ENCODE results near the gene DOLPP1. TPM values are rescaled to one million over a fixed set of nuclear protein-coding genes. Genes with fewer than 3 reads are reported as not detected.

The DOLPP1 gene
- total and polyA plus RNA-seq, 4 donors, result 14.9 to 31.4 (median 20.5) TPM

DNA sequence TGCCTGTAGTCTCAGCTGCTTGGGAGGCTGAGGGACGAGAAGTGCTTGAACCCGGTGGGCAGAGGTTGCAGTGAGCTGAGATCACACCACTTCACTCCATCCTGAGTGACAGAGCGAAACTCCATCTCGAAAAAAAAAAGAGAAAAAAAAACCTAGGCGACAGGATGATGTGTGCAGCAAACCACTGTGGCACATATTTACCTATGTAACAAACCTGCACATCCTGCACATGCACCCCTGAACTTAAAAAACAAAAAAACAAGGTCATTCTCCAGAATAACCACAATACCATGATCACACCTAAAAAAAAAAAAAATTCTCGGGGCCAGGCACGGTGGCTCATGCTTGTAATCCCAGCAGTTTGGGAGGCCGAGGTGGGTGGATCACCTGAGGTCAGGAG is 7.5 kb upstream of the DOLPP1 start:
- Histone ChIP-seq H3K27ac (ENCODE audit: low read depth, low read length) (no peak overlapping the region), H3K36me3 (ENCODE audit: control insufficient read depth, insufficient read depth, low read length) (peaks cover 43% of the 10 kb centered on the region), H3K9me3 (ENCODE audit: control insufficient read depth, insufficient read depth, low read length) (no peaks in the 10 kb centered on the region), H3K4me1 (ENCODE audit: control insufficient read depth, insufficient read depth, low read length) (peaks cover 26% of the 10 kb centered on the region), H3K27me3 (ENCODE audit: control insufficient read depth, insufficient read depth, low read length) (no peaks in the 10 kb centered on the region), H3K4me3 (ENCODE audit: low read depth, low read length) (no peak overlapping the region)
- WGBS (ENCODE audit: insufficient coverage), result 100% methylated on average over 2 of the region's 8 CpGs
- no peak for DNase-seq (ENCODE audit: low read depth in 4 of 6, low spot score in 6 of 6)

DNA sequence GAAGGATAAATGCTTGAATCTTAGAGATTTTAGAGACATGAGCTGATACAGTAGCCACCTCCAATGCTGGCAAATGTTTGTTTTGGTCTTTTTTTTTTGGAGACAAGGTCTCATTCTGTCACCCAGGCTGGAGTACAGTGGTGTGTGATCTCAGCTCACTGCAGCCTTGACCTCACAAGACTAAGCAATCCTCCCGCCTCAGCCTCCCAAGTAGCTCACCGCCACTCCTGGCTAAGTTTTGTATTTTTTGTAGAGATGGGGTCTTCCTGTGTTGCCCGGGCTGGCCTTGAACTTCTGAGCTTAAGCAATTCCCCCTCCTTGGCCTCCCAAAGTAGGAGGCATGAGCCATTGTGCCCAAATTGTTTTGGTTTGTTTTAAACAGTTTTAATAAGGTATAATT is 6.8 kb upstream of the DOLPP1 start:
- no CpG with 5 or more reads among the region's 3 CpGs for WGBS (ENCODE audit: insufficient coverage)
- H3K27me3 ChIP-seq (ENCODE audit: control insufficient read depth, insufficient read depth, low read length), result no peaks in the 10 kb centered on the region
- DNase-seq (ENCODE audit: low read depth in 4 of 6, low spot score in 6 of 6), result no peak
- no peak overlapping the region for H3K27ac ChIP-seq (ENCODE audit: low read depth, low read length)
- no peak overlapping the region for H3K4me3 ChIP-seq (ENCODE audit: low read depth, low read length)
- H3K36me3 ChIP-seq (ENCODE audit: control insufficient read depth, insufficient read depth, low read length), result peaks cover 38% of the 10 kb centered on the region
- no peaks in the 10 kb centered on the region for H3K9me3 ChIP-seq (ENCODE audit: control insufficient read depth, insufficient read depth, low read length)
- H3K4me1 ChIP-seq (ENCODE audit: control insufficient read depth, insufficient read depth, low read length), result peaks cover 26% of the 10 kb centered on the region

- Histone ChIP-seq H3K27ac (ENCODE audit: low read depth, low read length) (no peak overlapping the region), H3K4me1 (ENCODE audit: control insufficient read depth, insufficient read depth, low read length) (peaks cover 23% of the 10 kb centered on the region), H3K9me3 (ENCODE audit: control insufficient read depth, insufficient read depth, low read length) (no peaks in the 10 kb centered on the region), H3K27me3 (ENCODE audit: control insufficient read depth, insufficient read depth, low read length) (no peaks in the 10 kb centered on the region), H3K4me3 (ENCODE audit: low read depth, low read length) (no peak overlapping the region), H3K36me3 (ENCODE audit: control insufficient read depth, insufficient read depth, low read length) (peaks cover 18% of the 10 kb centered on the region)
- DNase-seq (ENCODE audit: low read depth in 4 of 6, low spot score in 6 of 6), result no peak
- 90% methylated on average over 16 of the region's 16 CpGs for WGBS (ENCODE audit: insufficient coverage)
These were observed 4.8 kb upstream of the DOLPP1 start for GRCh38 chr9:129075996-129076639.

DNA sequence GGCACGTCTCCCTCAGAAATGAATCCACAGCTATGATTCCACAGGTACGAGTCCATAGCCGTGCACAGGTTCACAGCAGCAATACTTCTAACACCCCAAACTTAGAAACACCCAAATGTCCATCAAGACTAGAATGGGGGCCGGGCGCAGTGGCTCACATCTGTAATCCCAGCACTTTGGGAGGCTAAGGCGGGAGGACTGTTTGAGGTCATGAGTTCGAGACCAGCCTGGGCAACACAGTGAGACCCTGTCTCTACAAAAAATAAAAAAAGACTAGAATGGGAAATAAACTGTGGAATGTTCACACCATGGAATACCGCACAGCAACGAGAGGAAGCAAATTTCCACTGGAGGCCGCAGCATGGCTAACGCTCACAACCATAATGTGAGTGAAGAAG is 4.3 kb upstream of the DOLPP1 start:
- Histone ChIP-seq H3K27me3 (ENCODE audit: control insufficient read depth, insufficient read depth, low read length) (no peaks in the 10 kb centered on the region), H3K9me3 (ENCODE audit: control insufficient read depth, insufficient read depth, low read length) (no peaks in the 10 kb centered on the region), H3K27ac (ENCODE audit: low read depth, low read length) (no peak overlapping the region), H3K4me1 (ENCODE audit: control insufficient read depth, insufficient read depth, low read length) (peaks cover 21% of the 10 kb centered on the region), H3K36me3 (ENCODE audit: control insufficient read depth, insufficient read depth, low read length) (peaks cover 13% of the 10 kb centered on the region), H3K4me3 (ENCODE audit: low read depth, low read length) (no peak overlapping the region)
- WGBS (ENCODE audit: insufficient coverage), result 93% methylated on average over 10 of the region's 11 CpGs
- DNase-seq (ENCODE audit: low read depth in 4 of 6, low spot score in 6 of 6), result no peak

DNA sequence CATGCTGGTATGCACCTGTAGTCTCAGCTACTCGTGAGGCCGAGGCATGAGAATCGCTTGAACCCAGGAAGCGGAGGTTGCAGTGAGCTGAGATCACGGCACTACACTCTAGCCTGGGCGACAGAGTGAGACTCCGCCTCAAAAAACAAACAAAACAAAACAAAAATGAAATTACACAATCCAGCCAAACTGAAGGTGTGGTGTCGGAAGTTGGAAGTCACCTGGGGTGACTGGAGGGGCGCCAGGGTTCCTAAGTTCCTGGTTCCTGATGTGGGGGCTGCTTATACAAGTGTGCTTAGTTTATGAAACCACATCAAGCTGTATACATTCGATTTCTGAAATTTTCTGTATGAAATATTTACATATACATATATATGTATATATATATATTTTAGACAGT is 3.7 kb upstream of the DOLPP1 start:
- WGBS (ENCODE audit: insufficient coverage), result 90% methylated on average over 2 of the region's 10 CpGs
- no peak for DNase-seq (ENCODE audit: low read depth in 4 of 6, low spot score in 6 of 6)
- H3K4me3 ChIP-seq (ENCODE audit: low read depth, low read length), result no peak overlapping the region
- no peaks in the 10 kb centered on the region for H3K27me3 ChIP-seq (ENCODE audit: control insufficient read depth, insufficient read depth, low read length)
- H3K9me3 ChIP-seq (ENCODE audit: control insufficient read depth, insufficient read depth, low read length), result no peaks in the 10 kb centered on the region
- H3K36me3 ChIP-seq (ENCODE audit: control insufficient read depth, insufficient read depth, low read length), result peaks cover 8% of the 10 kb centered on the region
- no peak overlapping the region for H3K27ac ChIP-seq (ENCODE audit: low read depth, low read length)
- H3K4me1 ChIP-seq (ENCODE audit: control insufficient read depth, insufficient read depth, low read length), result peaks cover 21% of the 10 kb centered on the region

- peaks cover 14% of the 10 kb centered on the region for H3K36me3 ChIP-seq (ENCODE audit: control insufficient read depth, insufficient read depth, low read length)
These were observed 2.0 kb upstream of the DOLPP1 start for GRCh38 chr9:129078691-129079503.

GRCh38 chr9:129079829-129080228 is 1.1 kb upstream of the DOLPP1 start:
- Histone ChIP-seq H3K27me3 (ENCODE audit: control insufficient read depth, insufficient read depth, low read length) (no peaks in the 10 kb centered on the region), H3K4me1 (ENCODE audit: control insufficient read depth, insufficient read depth, low read length) (peaks cover 26% of the 10 kb centered on the region), H3K4me3 (ENCODE audit: low read depth, low read length) (no peak overlapping the region), H3K9me3 (ENCODE audit: control insufficient read depth, insufficient read depth, low read length) (no peaks in the 10 kb centered on the region), H3K27ac (ENCODE audit: low read depth, low read length) (no peak overlapping the region), H3K36me3 (ENCODE audit: control insufficient read depth, insufficient read depth, low read length) (peaks cover 23% of the 10 kb centered on the region)
- WGBS (ENCODE audit: insufficient coverage), result 98% methylated on average over 11 of the region's 13 CpGs
- no peak for DNase-seq (ENCODE audit: low read depth in 4 of 6, low spot score in 6 of 6)

More at GRCh38 chr9:129078691-129079503, 2.0 kb upstream of the DOLPP1 start:
- DNase-seq (ENCODE audit: low read depth in 4 of 6, low spot score in 6 of 6), result no peak
- peaks cover 26% of the 10 kb centered on the region for H3K4me1 ChIP-seq (ENCODE audit: control insufficient read depth, insufficient read depth, low read length)
- H3K4me3 ChIP-seq (ENCODE audit: low read depth, low read length), result no peak overlapping the region
- WGBS (ENCODE audit: insufficient coverage), result 86% methylated on average over 18 of the region's 18 CpGs
- H3K9me3 ChIP-seq (ENCODE audit: control insufficient read depth, insufficient read depth, low read length), result no peaks in the 10 kb centered on the region
- no peak overlapping the region for H3K27ac ChIP-seq (ENCODE audit: low read depth, low read length)
- no peaks in the 10 kb centered on the region for H3K27me3 ChIP-seq (ENCODE audit: control insufficient read depth, insufficient read depth, low read length)

- Histone ChIP-seq H3K4me3 (ENCODE audit: low read depth, low read length) (peak overlapping the region; percentile 87), H3K4me1 (ENCODE audit: control insufficient read depth, insufficient read depth, low read length) (peaks cover 26% of the 10 kb centered on the region), H3K27ac (ENCODE audit: low read depth, low read length) (no peak overlapping the region), H3K27me3 (ENCODE audit: control insufficient read depth, insufficient read depth, low read length) (no peaks in the 10 kb centered on the region), H3K9me3 (ENCODE audit: control insufficient read depth, insufficient read depth, low read length) (no peaks in the 10 kb centered on the region), H3K36me3 (ENCODE audit: control insufficient read depth, insufficient read depth, low read length) (peaks cover 28% of the 10 kb centered on the region)
- 3% methylated on average over 9 of the region's 12 CpGs for WGBS (ENCODE audit: insufficient coverage)
- DNase-seq (ENCODE audit: low read depth in 4 of 6, low spot score in 6 of 6), result no peak
These were observed 662 bp upstream of the DOLPP1 start for GRCh38 chr9:129080298-129080600.

DNA sequence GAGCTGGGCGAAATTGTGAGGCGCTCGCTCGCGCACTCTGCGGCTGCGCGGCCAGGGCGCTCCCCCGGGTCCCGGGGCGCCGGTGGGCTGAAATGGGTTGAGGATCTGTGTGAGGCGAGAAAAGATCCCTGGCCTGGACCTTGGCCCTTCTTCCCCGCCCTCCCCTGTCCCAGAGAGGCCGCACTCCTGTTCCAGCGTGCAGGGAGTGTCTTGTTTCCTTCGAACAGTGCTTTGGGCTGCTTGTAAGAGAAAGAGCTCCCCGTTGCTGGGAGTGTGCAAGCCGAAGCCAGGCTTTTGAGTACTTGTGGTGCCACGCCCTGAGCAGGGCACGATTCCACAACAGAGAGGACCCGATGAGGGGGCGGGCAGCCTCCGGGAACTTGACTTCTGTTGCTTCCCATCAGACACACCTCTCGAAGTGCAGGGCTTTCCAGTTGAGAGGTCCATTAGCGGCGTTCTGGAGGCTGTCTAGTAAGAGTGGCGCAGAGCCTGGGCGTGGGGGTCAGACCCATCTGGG is 535 bp downstream of the DOLPP1 start:
- 4% methylated on average over 28 of the region's 30 CpGs for WGBS (ENCODE audit: insufficient coverage)
- Histone ChIP-seq H3K27me3 (ENCODE audit: control insufficient read depth, insufficient read depth, low read length) (no peaks in the 10 kb centered on the region), H3K4me1 (ENCODE audit: control insufficient read depth, insufficient read depth, low read length) (peaks cover 26% of the 10 kb centered on the region), H3K4me3 (ENCODE audit: low read depth, low read length) (peak overlapping the region; percentile 87), H3K9me3 (ENCODE audit: control insufficient read depth, insufficient read depth, low read length) (no peaks in the 10 kb centered on the region), H3K36me3 (ENCODE audit: control insufficient read depth, insufficient read depth, low read length) (peaks cover 34% of the 10 kb centered on the region), H3K27ac (ENCODE audit: low read depth, low read length) (peak overlapping the region; percentile 92)
- DNase-seq (ENCODE audit: low read depth in 4 of 6, low spot score in 6 of 6), result no peak

- DNase-seq (ENCODE audit: low read depth in 4 of 6, low spot score in 6 of 6), result no peak
- 92% methylated on average over 7 of the region's 7 CpGs for WGBS (ENCODE audit: insufficient coverage)
- no peak overlapping the region for H3K4me3 ChIP-seq (ENCODE audit: low read depth, low read length)
- no peaks in the 10 kb centered on the region for H3K27me3 ChIP-seq (ENCODE audit: control insufficient read depth, insufficient read depth, low read length)
- H3K9me3 ChIP-seq (ENCODE audit: control insufficient read depth, insufficient read depth, low read length), result no peaks in the 10 kb centered on the region
- peaks cover 26% of the 10 kb centered on the region for H3K4me1 ChIP-seq (ENCODE audit: control insufficient read depth, insufficient read depth, low read length)
- no peak overlapping the region for H3K27ac ChIP-seq (ENCODE audit: low read depth, low read length)
- H3K36me3 ChIP-seq (ENCODE audit: control insufficient read depth, insufficient read depth, low read length), result peaks cover 58% of the 10 kb centered on the region
These were observed 3.2 kb downstream of the DOLPP1 start for GRCh38 chr9:129084087-129084486.
